NK-92 (cell line): ENCODE results near the gene RBMXL3.

Source experiments
- DNase-seq: peaks from one replicate; lab custom pipeline; 2025; ENCODE audit not compliant: unreplicated experiment; lab: John Stamatoyannopoulos, UW

Gene RBMXL3

GRCh38 chrX:115233497-115234455, 44.6 kb downstream of the RBMXL3 start, which contains the start of gene LRCH2:
Gene LRCH2 (minus strand): TSS chrX:115234096. CDS start chrX:115234041, 55 bp downstream.
- no peak for DNase-seq

- no peak for DNase-seq
Observed at GRCh38 chrX:115234461-115234860, 45.3 kb downstream of the RBMXL3 start.

DNA sequence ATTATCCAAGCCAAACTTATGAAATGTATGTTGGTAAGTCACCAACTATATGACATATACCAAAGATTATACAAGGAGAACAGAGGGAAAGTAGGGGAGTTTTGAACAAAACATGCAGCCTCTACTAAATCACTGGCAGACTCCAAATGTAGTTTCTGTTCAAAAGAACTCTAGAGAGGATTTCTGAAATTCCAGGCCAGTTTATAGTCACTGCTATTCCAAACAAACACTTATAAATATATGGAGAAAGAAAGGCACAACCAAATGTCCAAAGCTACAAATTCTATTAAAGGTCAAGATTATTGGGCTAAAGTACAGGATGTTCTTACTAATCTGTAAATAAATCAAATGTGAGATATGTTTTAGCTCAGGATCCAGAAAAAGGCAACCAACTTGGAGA, 47.4 kb downstream of the RBMXL3 start:
- DNase-seq: no peak

GRCh38 chrX:115237056-115237455, 47.8 kb downstream of the RBMXL3 start:
- no peak for DNase-seq
